ENCODE results near the gene UBA7.
"Not testable (repeated sequence)": the region's sequence is repeated elsewhere in the genome, so short reads cannot be mapped to it uniquely, and the experiment has no call there.

UBA7 gene

GRCh38 chr3:49813497-49814174 lies at the start of gene UBA7:
UBA7 (minus strand) TSS chr3:49813953; CDS start chr3:49813787, 166 bp downstream.
- DNase-seq (ENCODE audit: low read depth in 2 of 2): no peak

DNA sequence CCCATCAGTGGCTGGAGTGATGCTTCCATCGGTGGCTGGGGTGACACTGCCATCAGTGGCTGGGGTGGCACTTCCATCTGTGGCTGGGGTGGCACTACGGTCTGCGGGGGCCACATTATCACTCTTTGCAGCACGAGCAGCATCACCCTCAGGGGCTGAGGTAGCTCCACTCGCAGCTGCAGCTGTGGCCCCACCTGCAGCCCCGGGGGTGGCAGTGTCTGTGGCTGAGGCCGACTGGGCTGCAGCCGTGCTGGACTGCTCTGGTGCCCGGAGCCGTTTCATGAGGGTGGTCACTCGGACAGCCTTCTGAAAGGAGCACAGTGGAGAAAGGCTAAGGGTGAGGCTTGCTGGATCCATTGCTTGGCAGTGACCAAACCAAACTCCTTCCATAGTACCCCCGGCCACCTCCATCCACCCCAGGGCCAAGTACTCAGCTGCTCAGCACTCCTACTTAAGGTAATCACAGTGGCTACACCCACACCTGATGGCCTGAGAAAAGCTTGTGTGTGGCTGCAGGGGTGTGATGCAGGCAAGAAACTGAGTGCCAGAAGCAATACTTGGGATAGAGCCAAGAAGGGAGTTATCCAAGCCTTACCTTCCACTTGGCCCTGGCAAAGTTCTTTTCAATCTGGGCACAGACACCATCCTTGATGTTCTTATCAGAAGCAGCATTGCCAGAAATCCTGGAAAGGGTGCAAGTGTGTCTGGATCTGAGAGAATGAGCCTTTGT lies 46.0 kb upstream of the UBA7 start:
- no peak for DNase-seq (ENCODE audit: low read depth in 2 of 2)

- peak; percentile 83 to 88 for DNase-seq (ENCODE audit: low read depth in 2 of 2)
Measured at GRCh38 chr3:49856181-49857005, 42.6 kb upstream of the UBA7 start, which contains the start of gene TRAIP. TRAIP (minus strand) TSS chr3:49856564; CDS start chr3:49856453, 111 bp downstream.

- DNase-seq (ENCODE audit: low read depth in 2 of 2): no peak
Measured at GRCh38 chr3:49855662-49856061, 41.9 kb upstream of the UBA7 start.

DNA sequence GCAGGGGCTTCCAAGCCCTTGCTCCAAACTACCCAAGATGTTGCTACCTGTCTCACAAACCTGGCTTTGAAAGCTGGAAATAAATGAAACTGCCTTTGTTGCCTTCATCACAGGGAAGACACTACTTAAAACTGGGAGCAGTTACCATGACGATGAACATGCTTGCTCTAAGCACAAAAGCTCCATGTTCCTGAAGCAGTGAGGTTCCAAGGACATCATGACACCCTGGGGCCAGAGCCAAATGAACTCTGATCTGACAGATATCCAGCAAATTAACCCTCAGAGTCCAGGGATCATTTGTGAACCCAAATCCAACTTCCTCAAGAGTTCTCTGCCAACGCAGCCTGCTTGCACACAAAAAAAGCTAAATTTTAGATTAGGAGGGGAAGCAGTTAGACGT lies 31.9 kb upstream of the UBA7 start:
- DNase-seq (ENCODE audit: low read depth in 2 of 2): no peak

DNA sequence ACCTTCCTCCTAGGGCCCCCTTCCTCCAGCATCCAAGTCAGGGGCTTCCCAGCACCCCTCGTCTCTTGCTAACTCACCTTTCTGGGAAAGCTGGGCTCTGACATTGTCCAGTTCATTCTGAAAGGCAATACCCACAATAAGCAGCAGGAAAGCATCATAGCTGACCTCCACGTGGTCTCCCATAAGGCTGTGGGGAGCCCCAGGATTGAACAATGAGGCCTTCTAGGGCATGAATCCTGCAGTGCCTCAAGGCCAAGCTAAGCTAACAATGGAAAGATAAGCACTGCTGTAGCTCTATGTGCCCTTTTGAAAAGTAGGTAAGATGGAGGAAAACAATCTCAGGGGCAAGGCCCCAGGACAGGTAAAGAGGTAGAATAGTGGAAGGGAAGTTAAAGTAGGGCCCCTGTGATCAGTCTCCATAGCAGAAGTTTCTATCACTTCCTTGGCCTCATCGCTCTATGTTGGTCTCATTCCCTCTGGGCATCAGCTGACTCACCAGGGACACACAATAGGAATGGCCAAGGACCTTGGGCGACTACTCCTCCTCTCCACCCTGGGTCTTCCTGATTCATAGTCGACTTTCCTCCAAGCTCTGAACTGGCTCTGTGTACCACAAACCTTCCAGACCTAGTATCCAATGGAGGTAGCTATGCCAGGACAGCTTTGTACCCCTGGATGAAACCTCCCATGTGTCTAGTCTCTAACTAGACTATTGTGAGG lies 30.9 kb upstream of the UBA7 start:
- no peak for DNase-seq (ENCODE audit: low read depth in 2 of 2)

- no peak for DNase-seq (ENCODE audit: low read depth in 2 of 2)
Measured at GRCh38 chr3:49842843-49843517, 29.2 kb upstream of the UBA7 start.

DNA sequence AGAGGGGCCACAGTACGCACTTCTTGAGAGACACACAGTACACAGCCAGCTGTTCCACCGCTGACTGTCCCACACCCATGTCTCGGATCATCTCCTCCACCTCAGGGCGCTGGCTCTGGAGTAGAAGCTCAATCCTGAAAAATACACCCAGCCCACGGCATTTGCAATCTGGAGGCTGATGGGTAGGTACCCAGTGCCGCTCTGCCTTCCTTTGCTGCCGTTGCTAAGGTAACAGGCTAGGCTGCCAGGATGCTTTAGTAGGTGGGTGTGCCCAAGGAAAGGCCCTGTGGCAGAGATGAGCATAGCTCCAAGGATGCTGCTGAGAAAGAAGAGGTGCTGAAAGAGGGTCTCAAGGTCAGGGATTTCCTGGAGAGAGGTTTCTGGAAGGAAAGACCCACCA lies 28.1 kb upstream of the UBA7 start:
- DNase-seq (ENCODE audit: low read depth in 2 of 2): no peak

GRCh38 chr3:49841126-49841696 lies 27.5 kb upstream of the UBA7 start:
- no peak for DNase-seq (ENCODE audit: low read depth in 2 of 2)

GRCh38 chr3:49840388-49840787 lies 26.6 kb upstream of the UBA7 start:
- no peak for DNase-seq (ENCODE audit: low read depth in 2 of 2)

- peak; percentile 51 to 59 for DNase-seq (ENCODE audit: low read depth in 2 of 2)
Measured at GRCh38 chr3:49839193-49839809, 25.5 kb upstream of the UBA7 start.

DNA sequence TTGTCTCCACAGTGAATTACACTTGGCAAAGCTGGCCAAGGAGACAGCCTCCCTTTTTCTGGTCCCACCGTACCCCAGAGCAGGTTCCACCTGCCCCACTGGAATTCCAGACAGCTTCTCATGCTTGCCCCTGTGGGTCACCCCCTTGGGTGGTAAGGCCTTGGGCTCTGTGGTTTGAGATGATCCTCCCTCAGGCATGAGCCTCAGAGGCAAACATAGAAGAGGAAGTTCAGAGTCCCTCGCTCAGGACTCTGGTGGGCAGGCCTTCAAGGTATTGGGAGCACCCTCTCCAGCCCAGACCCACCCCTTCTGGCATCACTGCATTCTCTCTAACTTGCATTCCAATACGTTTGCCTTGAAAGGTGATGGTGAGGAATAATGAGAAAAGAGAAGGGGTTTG lies 17.6 kb upstream of the UBA7 start:
- no peak for DNase-seq (ENCODE audit: low read depth in 2 of 2)

GRCh38 chr3:49826016-49826415 lies 12.3 kb upstream of the UBA7 start:
- no peak for DNase-seq (ENCODE audit: low read depth in 2 of 2)

DNA sequence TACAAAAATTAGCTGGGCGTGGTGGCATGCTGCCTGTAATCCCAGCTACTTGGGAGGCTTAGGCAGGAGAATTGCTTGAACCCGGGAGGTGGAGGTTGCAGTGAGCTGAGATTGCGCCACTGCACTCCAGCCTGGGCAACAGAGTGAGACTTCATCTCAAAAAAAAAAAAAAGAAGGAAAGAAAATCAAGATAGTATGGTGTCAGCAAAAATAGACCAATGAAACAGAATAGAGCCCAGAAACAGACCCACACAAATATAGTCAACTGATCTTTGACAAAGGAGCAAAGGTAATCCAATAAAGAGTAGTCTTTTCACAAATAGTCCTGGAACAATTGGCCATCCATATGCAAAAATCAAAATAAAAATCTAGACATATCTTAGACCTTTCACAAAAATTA lies 9.4 kb upstream of the UBA7 start:
- not testable (repeated sequence) for DNase-seq (ENCODE audit: low read depth in 2 of 2)

DNA sequence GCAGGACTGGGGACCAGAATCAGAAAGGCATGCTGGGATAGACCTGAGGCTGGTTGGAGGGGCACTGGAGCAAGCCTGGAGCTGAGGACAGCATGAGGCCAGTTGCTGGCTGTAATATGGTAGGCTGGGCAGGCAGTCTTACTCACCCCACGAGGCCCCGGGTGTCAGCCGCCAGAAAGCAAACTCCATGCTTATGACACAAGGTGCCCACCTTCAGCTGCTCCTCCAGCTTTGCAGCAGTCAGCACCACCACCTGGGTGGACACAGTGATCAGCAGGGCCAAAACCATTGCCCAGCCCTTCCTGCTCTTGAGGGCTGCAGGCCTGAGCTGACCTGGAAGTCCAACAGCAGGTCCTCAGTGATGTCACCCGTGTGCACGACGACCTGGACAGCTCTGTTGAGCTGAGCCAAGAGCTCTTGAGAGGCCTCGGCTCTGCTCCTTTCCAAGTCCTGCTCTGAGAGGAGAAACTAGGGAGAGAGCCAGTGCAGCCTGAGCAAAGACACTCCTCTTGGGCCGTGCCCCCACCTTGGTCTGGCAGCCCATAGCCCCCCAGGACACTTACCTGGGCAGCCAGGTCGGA lies 747 bp downstream of the UBA7 start:
- no peak for DNase-seq (ENCODE audit: low read depth in 2 of 2)

DNA sequence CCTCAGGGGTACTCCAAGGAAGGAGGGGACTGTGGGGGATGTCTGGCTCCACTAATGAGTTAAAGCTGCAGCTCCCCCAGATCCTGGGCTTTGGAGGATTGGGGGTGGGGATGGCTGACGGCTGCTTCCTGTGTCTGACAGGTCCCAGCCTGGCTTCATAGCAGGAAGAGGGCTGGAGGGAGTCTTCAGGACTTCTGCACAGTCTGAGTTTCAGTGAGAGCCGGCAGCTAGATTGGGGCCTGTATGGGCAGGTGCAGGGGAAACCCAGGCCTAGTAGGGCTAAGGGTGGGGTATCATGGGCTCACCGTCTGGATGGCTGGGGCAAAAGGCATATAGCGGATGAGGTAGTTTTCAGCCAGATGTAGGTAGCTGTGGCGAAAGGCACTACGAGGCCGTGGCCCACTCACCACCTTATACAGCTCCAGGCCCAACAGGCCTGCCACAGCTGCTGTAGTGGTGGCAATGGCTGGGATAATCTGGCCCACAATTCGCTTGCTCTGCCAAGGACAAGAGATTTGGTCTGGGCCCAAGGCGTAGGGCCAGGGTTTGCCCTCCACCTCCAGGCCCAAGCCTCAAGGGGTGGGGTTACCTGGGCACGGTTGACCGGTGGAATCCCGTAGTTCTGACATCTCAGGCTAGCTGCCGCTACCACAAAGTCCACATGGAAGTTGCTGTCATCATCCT lies 6.2 kb downstream of the UBA7 start:
- DNase-seq (ENCODE audit: low read depth in 2 of 2): no peak

DNA sequence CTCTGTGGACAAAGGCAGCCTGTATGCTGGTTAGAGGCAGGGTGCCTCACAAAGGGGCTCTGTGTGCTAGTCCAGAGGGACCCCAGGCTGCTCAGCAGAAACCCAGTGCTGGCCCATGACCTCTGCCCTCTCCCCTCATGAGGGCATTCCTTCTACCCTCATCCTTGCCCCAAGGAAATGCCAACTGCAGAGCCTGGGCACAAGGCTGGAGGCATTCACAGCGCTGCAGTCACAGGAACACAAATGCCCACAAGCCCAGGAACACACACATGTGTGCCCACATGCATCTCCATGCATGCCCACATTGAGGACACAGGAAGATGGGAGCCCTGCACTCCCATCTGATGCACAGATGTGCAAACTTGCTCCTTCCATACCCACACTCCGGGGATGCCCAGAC lies 6.9 kb downstream of the UBA7 start:
- DNase-seq (ENCODE audit: low read depth in 2 of 2): no peak

GRCh38 chr3:49805897-49806701 lies 7.7 kb downstream of the UBA7 start:
- DNase-seq (ENCODE audit: low read depth in 2 of 2): no peak

DNA sequence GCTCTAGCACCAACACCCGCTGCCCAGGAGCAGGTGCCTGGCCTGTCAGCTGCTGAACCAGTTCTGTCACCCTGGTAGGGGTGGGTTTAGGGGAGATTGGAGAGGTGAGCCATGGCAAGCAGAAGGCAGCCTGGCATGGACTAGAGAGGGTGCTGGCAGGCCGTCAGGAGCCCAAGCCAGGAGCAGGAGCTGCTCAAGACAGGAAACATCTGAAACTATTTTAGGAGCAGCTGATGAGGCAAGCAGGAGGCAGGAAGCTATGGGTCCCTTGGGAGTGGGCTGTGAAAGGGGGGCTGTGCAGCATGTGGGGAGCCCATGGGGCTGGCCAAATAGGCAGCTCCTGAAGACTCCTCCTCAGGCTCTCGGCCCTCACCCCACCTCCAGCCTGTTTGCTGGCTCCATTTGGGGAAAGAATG lies 8.4 kb downstream of the UBA7 start:
- no peak for DNase-seq (ENCODE audit: low read depth in 2 of 2)
